HG02610 (cell line): Measurements from ENCODE around the gene LAPTM5.

Source experiments
- ATAC-seq: cut with Tn5 transposase; IDR thresholded peaks from one replicate; pipeline ENCODE4 v1.9.1; 2021; ENCODE audit warnings: mild to moderate bottlenecking, moderate library complexity; ENCODE audit not compliant: unreplicated experiment

The LAPTM5 gene

DNA sequence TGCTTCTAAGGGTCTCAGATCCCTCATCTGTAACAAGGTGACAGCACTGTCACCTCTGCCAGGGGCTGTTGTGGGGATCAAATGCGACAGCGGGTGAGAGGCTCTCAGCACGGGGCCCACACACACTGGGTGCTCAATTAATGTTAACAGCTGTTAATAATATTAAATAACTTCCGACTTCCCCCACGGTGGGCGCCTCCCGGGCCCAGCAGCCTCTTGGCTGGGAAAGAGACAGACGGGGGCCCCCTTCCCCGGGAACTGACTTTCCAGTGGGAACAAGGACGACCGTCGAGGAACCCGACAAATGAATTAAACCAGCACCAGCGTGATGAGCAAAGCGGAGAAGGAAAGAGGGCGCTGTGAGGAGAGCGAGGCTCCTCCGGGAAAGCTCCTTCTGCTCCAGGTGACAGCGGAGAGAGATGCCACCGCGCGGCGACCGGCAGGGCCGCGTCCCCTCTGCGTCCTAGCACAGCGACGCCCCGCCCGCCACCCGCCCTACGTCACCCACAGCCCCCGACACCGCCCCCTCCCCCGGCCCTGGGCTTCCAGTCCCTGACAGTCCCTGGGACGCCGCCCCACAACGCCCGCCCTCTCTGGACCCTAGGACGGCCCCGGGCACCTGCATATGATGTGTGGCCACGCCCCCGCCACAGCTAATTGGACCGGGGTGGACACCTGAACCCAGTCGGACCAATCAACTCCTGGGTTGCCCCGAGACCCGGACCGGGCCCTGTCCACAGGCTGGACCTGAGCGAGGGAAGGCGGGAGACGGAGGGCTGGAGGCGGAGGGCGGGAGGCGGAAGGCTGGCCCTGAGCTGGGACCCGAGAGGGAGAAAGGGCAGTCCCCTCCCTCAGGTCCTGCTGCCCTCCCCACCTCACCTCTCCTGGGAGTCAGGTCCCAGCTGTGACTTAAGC, 72.4 kb downstream of the LAPTM5 start:
- ATAC-seq = no peak

DNA sequence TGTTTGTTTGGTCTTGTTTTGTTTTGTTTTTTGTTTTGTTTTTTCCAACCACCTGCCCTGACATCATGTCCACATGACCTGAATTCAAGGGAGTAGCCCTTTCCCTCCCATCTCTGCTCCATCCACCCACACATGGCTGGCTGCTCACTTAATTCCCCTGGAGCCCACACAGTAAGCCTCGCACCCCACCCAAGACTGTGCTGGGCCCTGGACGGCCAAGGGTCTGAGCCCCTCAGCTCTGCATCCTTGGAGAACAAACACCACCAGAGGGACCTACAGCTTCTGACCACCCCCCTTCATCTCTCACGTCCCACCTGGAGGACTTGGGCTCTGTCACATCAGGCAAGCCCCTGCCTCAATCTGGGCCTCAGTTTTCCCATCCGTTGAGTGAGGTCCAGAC, 73.3 kb downstream of the LAPTM5 start:
- no peak for ATAC-seq

DNA sequence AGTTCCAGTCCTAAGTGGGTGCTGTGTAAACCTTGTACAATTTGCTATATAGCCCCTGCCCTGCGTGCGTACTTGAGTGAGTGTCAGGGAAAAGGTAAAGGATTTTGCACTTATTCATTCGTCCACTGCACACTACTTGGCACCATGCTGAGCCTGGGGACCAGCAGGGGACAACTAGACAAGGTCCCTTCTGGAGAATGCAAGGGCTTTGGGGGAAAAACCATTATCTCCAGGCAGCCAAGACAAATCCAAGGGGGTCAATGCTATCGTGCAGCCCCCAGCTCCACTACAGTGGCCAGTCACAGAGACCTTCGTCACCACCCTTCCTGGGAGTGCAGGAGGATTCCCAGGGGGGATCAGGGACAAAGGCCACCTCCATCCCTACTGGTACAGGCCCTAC, 73.9 kb downstream of the LAPTM5 start:
- no peak for ATAC-seq
